GM23338 (cell line): ENCODE data around the gene GRM4. TPM values are rescaled to one million over a fixed set of nuclear protein-coding genes. Genes with fewer than 3 reads are reported as not detected.

Experiments
- ATAC-seq: fragments of 200-7000 bp; cut with Tn5 transposase; 3 replicates; pipeline ENCODE4 v1.9.1; 2020
- DNase-seq: peaks from one replicate; pipeline ENCODE4 v3.0.0-alpha.2; 2015; ENCODE audit warnings: low spot score
- H2AFZ ChIP-seq: fragments of 200-600 bp; sonication (generic); 2 replicates; pipeline ENCODE4 v1.8.0; 2016; ENCODE audit warnings: antibody characterized with exemption, mild to moderate bottlenecking, moderate library complexity
- H3F3A ChIP-seq: fragments of 200-600 bp; sonication (generic); replicated peaks from 2 replicates; pipeline ENCODE4 v1.8.0; 2017; ENCODE audit warnings: antibody characterized with exemption, mixed run types, low read depth
- H3K27ac ChIP-seq: fragments of 200-600 bp; sonication (generic); 2 replicates; pipeline ENCODE4 v1.6.1; 2016; ENCODE audit warnings: low read depth
- H3K27me3 ChIP-seq: fragments of 200-600 bp; sonication (generic); 2 replicates; pipeline ENCODE4 v1.8.0; 2016; ENCODE audit warnings: mild to moderate bottlenecking, mixed run types, moderate library complexity; ENCODE audit not compliant: insufficient read depth
- H3K36me3 ChIP-seq: fragments of 200-600 bp; sonication (generic); 2 replicates; pipeline ENCODE4 v1.8.0; 2016; ENCODE audit warnings: mild to moderate bottlenecking; ENCODE audit not compliant: insufficient read depth
- H3K4me1 ChIP-seq: fragments of 200-600 bp; sonication (generic); 2 replicates; pipeline ENCODE4 v1.8.0; 2016; ENCODE audit warnings: mild to moderate bottlenecking, moderate library complexity; ENCODE audit not compliant: insufficient read depth
- H3K4me2 ChIP-seq: fragments of 200-600 bp; sonication (generic); 2 replicates; pipeline ENCODE4 v1.7.1; 2017; ENCODE audit warnings: mixed run types
- H3K4me3 ChIP-seq: fragments of 200-600 bp; sonication (generic); 2 replicates; pipeline ENCODE4 v1.6.1; 2016; ENCODE audit warnings: mixed run types
- H3K79me2 ChIP-seq: fragments of 200-600 bp; sonication (generic); replicated peaks from 2 replicates; pipeline ENCODE4 v1.8.0; 2017; ENCODE audit warnings: mild to moderate bottlenecking; ENCODE audit not compliant: insufficient read depth
- H3K9me2 ChIP-seq: fragments of 200-600 bp; sonication (generic); 2 replicates; pipeline ENCODE4 v1.8.0; 2017; ENCODE audit not compliant: insufficient read depth
- H4K20me1 ChIP-seq: fragments of 200-600 bp; sonication (generic); replicated peaks from 2 replicates; pipeline ENCODE4 v1.8.0; 2017; ENCODE audit warnings: mild to moderate bottlenecking; ENCODE audit not compliant: insufficient read depth
- H3K27ac Mint-ChIP-seq: 2 replicates; pipeline ENCODE4 v1.8.0; 2020; ENCODE audit warnings: inconsistent platforms, mild to moderate bottlenecking, moderate library complexity, mixed read lengths
- H3K27me3 Mint-ChIP-seq: 3 replicates; pipeline ENCODE4 v1.8.0; 2022; ENCODE audit warnings: low read depth, mild to moderate bottlenecking, moderate library complexity, mixed read lengths, inconsistent platforms; ENCODE audit not compliant: insufficient read depth, poor library complexity
- H3K36me3 Mint-ChIP-seq: 3 replicates; pipeline ENCODE4 v1.8.0; 2021; ENCODE audit warnings: low read depth, mild to moderate bottlenecking, inconsistent platforms, moderate library complexity, mixed read lengths
- H3K4me1 Mint-ChIP-seq: 3 replicates; pipeline ENCODE4 v1.8.0; 2020; ENCODE audit warnings: mild to moderate bottlenecking, inconsistent platforms, mixed read lengths
- H3K4me3 Mint-ChIP-seq: 3 replicates; pipeline ENCODE4 v1.8.0; 2021; ENCODE audit warnings: moderate library complexity, mild to moderate bottlenecking, inconsistent platforms, mixed read lengths
- H3K9me3 Mint-ChIP-seq: 3 replicates; pipeline ENCODE4 v1.8.0; 2020; ENCODE audit warnings: moderate library complexity, mild to moderate bottlenecking, inconsistent platforms, mixed read lengths
- CTCF ChIP-seq, 2 experiments: fragments of 200-600 bp in 1 of 2; sonication (generic) in 1 of 2; conservative IDR thresholded peaks; 2 replicates each; pipeline versions ENCODE4 v1.5.1 to v1.6.1; 2016 to 2017; ENCODE audit warnings: antibody characterized with exemption in 2 of 2, low read depth in 2 of 2, mild to moderate bottlenecking in 2 of 2, moderate library complexity in 1 of 2
- ETS1 ChIP-seq: IDR thresholded peaks from 2 replicates; pipeline ENCODE4 v1.6.1; 2016; ENCODE audit warnings: antibody characterized with exemption
- EZH2 ChIP-seq: fragments of 200-600 bp; sonication (generic); IDR thresholded peaks from one replicate; pipeline ENCODE4 v1.8.0; 2017; ENCODE audit warnings: antibody characterized with exemption, mild to moderate bottlenecking, low read depth; ENCODE audit not compliant: unreplicated experiment
- REST ChIP-seq: IDR thresholded peaks from one replicate; pipeline ENCODE4 v1.6.1; 2018; ENCODE audit warnings: antibody characterized with exemption; ENCODE audit not compliant: unreplicated experiment
- ZNF114 ChIP-seq: fragments of 250-450 bp; sonication (Bioruptor Pico); IDR thresholded peaks from 2 replicates; pipeline ENCODE4 v1.5.0; 2020; ENCODE audit warnings: mild to moderate bottlenecking, moderate library complexity
- polyA plus RNA-seq: library from polyadenylated mRNA; unstranded; fragments of >200 nt; fragmentation: Nextera tagmentation; extraction: Ambion mirVana; gene quantifications from 2 replicates; pipeline ENCODE4 v1.2.1, GENCODE V29; 2016
- total RNA-seq: library from RNA; depleted of rRNA; stranded (reverse); fragments of >200 nt; shearing (Covaris generic); gene quantifications from 2 replicates; pipeline ENCODE4 v1.2.3, GENCODE V29; 2014

GRM4 gene
- total and polyA plus RNA-seq, 2 experiments from 2014 or later: 7.0 to 30.6 TPM

GRCh38 chr6:34059914-34060313 lies 86.0 kb downstream of the GRM4 start:
- H3K4me1 Mint-ChIP-seq: peaks cover 17% of the 10 kb centered on the region
- no peak for ATAC-seq

GRCh38 chr6:34059136-34059731 lies 86.7 kb downstream of the GRM4 start:
- no peaks in the 10 kb centered on the region; the same call in 1 of the 2 replicates for H4K20me1 ChIP-seq
- no peak for ATAC-seq
- H3K4me3 ChIP-seq: no peak overlapping the region
- H3K79me2 ChIP-seq: no peaks in the 10 kb centered on the region
- H3K36me3 Mint-ChIP-seq: peaks cover 3% of the 10 kb centered on the region; the same call in 2 of the 3 replicates
- no peaks in the 10 kb centered on the region for H3K9me3 Mint-ChIP-seq
- H3K27ac Mint-ChIP-seq: no peak overlapping the region
- H3K4me1 ChIP-seq: peaks cover 12% of the 10 kb centered on the region
- no peak overlapping the region for H2AFZ ChIP-seq
- H3K36me3 ChIP-seq: no peaks in the 10 kb centered on the region; the same call in 1 of the 2 replicates
- H3K9me2 ChIP-seq: no peaks in the 10 kb centered on the region
- H3K4me3 Mint-ChIP-seq: no peak overlapping the region
- no peaks in the 10 kb centered on the region for H3K27me3 ChIP-seq
- peaks cover 22% of the 10 kb centered on the region for H3K4me1 Mint-ChIP-seq
- no peak overlapping the region for H3K27ac ChIP-seq
- TF ChIP-seq CTCF (conservative IDR thresholded peaks at IDR 0.05; ENCODE audit: low read depth in 2 of 2) (no peak), REST (no peak), ZNF114 (CRISPR knock-in tag) (no peak)
- DNase-seq: no peak
- no peak overlapping the region for H3K4me2 ChIP-seq
- H3K27me3 Mint-ChIP-seq: peaks cover 28% of the 10 kb centered on the region
- H3F3A ChIP-seq: no peaks in the 10 kb centered on the region; the same call in 1 of the 2 replicates

More at GRCh38 chr6:34059914-34060313, 86.0 kb downstream of the GRM4 start:
- H3K36me3 Mint-ChIP-seq: peaks cover 3% of the 10 kb centered on the region; the same call in 2 of the 3 replicates
- H3K27me3 Mint-ChIP-seq: peaks cover 23% of the 10 kb centered on the region
- H3K9me2 ChIP-seq: no peaks in the 10 kb centered on the region
- H3F3A ChIP-seq: no peaks in the 10 kb centered on the region; the same call in 1 of the 2 replicates
- no peak overlapping the region for H3K27ac ChIP-seq
- no peak overlapping the region for H3K27ac Mint-ChIP-seq
- no peak overlapping the region for H3K4me3 ChIP-seq
- DNase-seq: no peak
- H3K9me3 Mint-ChIP-seq: no peaks in the 10 kb centered on the region
- TF ChIP-seq ETS1 (no peak), EZH2 (no peak)
- no peak overlapping the region for H3K4me2 ChIP-seq
- no peaks in the 10 kb centered on the region for H3K79me2 ChIP-seq
- H3K27me3 ChIP-seq: no peaks in the 10 kb centered on the region
- no peaks in the 10 kb centered on the region; the same call in 1 of the 2 replicates for H3K36me3 ChIP-seq
- H2AFZ ChIP-seq: no peak overlapping the region
- no peak overlapping the region for H3K4me3 Mint-ChIP-seq
- H4K20me1 ChIP-seq: no peaks in the 10 kb centered on the region; the same call in 1 of the 2 replicates
- H3K4me1 ChIP-seq: peaks cover 12% of the 10 kb centered on the region
